ENCODE results near the gene AMBRA1.

- TF ChIP-seq CTCF (IDR thresholded peaks at IDR 0.05) (no peak), POLR2A (IDR thresholded peaks at IDR 0.05) (no peak)
Observed at GRCh38 chr11:46478196-46478595, 115.6 kb downstream of the AMBRA1 start.

All from breast epithelium (tissue), 3 donors.